Activated T-helper 2 cell treated with anti-CD3 and anti-CD28 coated beads, Interferon-gamma antibody, Interleukin-2, Interleukin-4, amounts not matched to agents 10 μg/mL and 5 μg/mL and 100 μg/mL, durations not matched to agents 14 hours and 24 hours and 36 hours (primary cell): Measurements from ENCODE around the gene ZNF22. TPM values are rescaled to one million over a fixed set of nuclear protein-coding genes. Genes with fewer than 3 reads are reported as not detected.

Experiments used
- DNase-seq: peaks from one replicate; pipeline ENCODE4 v3.0.0; 2021; ENCODE audit warnings: low spot score
- H3K27ac Mint-ChIP-seq: one replicate; pipeline ENCODE4 v1.8.0; 2021; ENCODE audit warnings: mixed read lengths
- H3K27me3 Mint-ChIP-seq: one replicate; pipeline ENCODE4 v1.8.0; 2021; ENCODE audit warnings: low read depth, mixed read lengths
- H3K36me3 Mint-ChIP-seq: one replicate; pipeline ENCODE4 v1.8.0; 2021; ENCODE audit warnings: low read depth, mixed read lengths
- H3K4me1 Mint-ChIP-seq: one replicate; pipeline ENCODE4 v1.8.0; 2021; ENCODE audit warnings: low read depth, mixed read lengths
- H3K4me3 Mint-ChIP-seq: one replicate; pipeline ENCODE4 v1.8.0; 2021; ENCODE audit warnings: low read depth, mild to moderate bottlenecking, moderate library complexity, mixed read lengths
- H3K9me3 Mint-ChIP-seq: one replicate; pipeline ENCODE4 v1.8.0; 2021; ENCODE audit warnings: mixed read lengths
- intact Hi-C: fragments of 100-400 bp; cut with micrococcal nuclease; formaldehyde crosslinking; loops from one replicate; pipeline ENCODE4 v1.15.1; 2023
- total RNA-seq: library from RNA; stranded (reverse); gene quantifications from 2 replicates; pipeline ENCODE4 v1.2.3, GENCODE V29; 2022

The ZNF22 gene
- total RNA-seq, 1 donor from 2014 or later, result 25.6 TPM

GRCh38 chr10:44983066-44983894, 17.4 kb upstream of the ZNF22 start:
- H3K27ac Mint-ChIP-seq, result no peak overlapping the region
- no peak for DNase-seq
- H3K27me3 Mint-ChIP-seq, result peaks cover 7% of the 10 kb centered on the region
- no peaks in the 10 kb centered on the region for H3K9me3 Mint-ChIP-seq
- intact Hi-C loops, result no loop called here
- H3K4me1 Mint-ChIP-seq, result peaks cover 20% of the 10 kb centered on the region
- no peaks in the 10 kb centered on the region for H3K36me3 Mint-ChIP-seq
- no peak overlapping the region for H3K4me3 Mint-ChIP-seq

GRCh38 chr10:44983895-44984278, 16.8 kb upstream of the ZNF22 start:
- no peak overlapping the region for H3K27ac Mint-ChIP-seq

GRCh38 chr10:44984671-44985101, 16.0 kb upstream of the ZNF22 start:
- Mint-ChIP-seq H3K27me3 (peaks cover 12% of the 10 kb centered on the region), H3K4me1 (peaks cover 15% of the 10 kb centered on the region), H3K4me3 (no peak overlapping the region), H3K9me3 (no peaks in the 10 kb centered on the region), H3K36me3 (no peaks in the 10 kb centered on the region), H3K27ac (no peak overlapping the region)
- intact Hi-C loops, result no loop called here
- no peak for DNase-seq

More at GRCh38 chr10:44983895-44984278, 16.8 kb upstream of the ZNF22 start:
- intact Hi-C loops, result no loop called here
- H3K36me3 Mint-ChIP-seq, result no peaks in the 10 kb centered on the region
- no peaks in the 10 kb centered on the region for H3K9me3 Mint-ChIP-seq
- DNase-seq, result no peak
- no peak overlapping the region for H3K4me3 Mint-ChIP-seq
- H3K4me1 Mint-ChIP-seq, result peaks cover 15% of the 10 kb centered on the region
- H3K27me3 Mint-ChIP-seq, result peaks cover 9% of the 10 kb centered on the region

- H3K27me3 Mint-ChIP-seq, result peaks cover 16% of the 10 kb centered on the region
- no peaks in the 10 kb centered on the region for H3K9me3 Mint-ChIP-seq
- no peak overlapping the region for H3K27ac Mint-ChIP-seq
- intact Hi-C loops, result no loop called here
- H3K36me3 Mint-ChIP-seq, result no peaks in the 10 kb centered on the region
- peaks cover 15% of the 10 kb centered on the region for H3K4me1 Mint-ChIP-seq
- H3K4me3 Mint-ChIP-seq, result no peak overlapping the region
- DNase-seq, result no peak
These were observed 15.5 kb upstream of the ZNF22 start for GRCh38 chr10:44985175-44985681.

- H3K36me3 Mint-ChIP-seq, result no peaks in the 10 kb centered on the region
- intact Hi-C loops, result no loop called here
These were observed 14.5 kb upstream of the ZNF22 start for GRCh38 chr10:44986179-44986578.

GRCh38 chr10:44986670-44987069, 14.1 kb upstream of the ZNF22 start:
- DNase-seq, result no peak
- Mint-ChIP-seq H3K27me3 (peaks cover 19% of the 10 kb centered on the region), H3K4me1 (peaks cover 3% of the 10 kb centered on the region), H3K4me3 (no peak overlapping the region), H3K36me3 (no peaks in the 10 kb centered on the region), H3K9me3 (no peaks in the 10 kb centered on the region), H3K27ac (no peak overlapping the region)
- intact Hi-C loops, result no loop called here

More at GRCh38 chr10:44986179-44986578, 14.5 kb upstream of the ZNF22 start:
- H3K4me1 Mint-ChIP-seq, result peaks cover 8% of the 10 kb centered on the region
- no peak overlapping the region for H3K27ac Mint-ChIP-seq
- no peaks in the 10 kb centered on the region for H3K9me3 Mint-ChIP-seq
- no peak overlapping the region for H3K4me3 Mint-ChIP-seq
- no peak for DNase-seq
- peaks cover 19% of the 10 kb centered on the region for H3K27me3 Mint-ChIP-seq

- H3K27ac Mint-ChIP-seq, result no peak overlapping the region
- no peaks in the 10 kb centered on the region for H3K36me3 Mint-ChIP-seq
- peaks cover 19% of the 10 kb centered on the region for H3K27me3 Mint-ChIP-seq
- H3K4me1 Mint-ChIP-seq, result peaks cover 2% of the 10 kb centered on the region
- intact Hi-C loops, result no loop called here
- DNase-seq, result no peak
- H3K9me3 Mint-ChIP-seq, result no peaks in the 10 kb centered on the region
- no peak overlapping the region for H3K4me3 Mint-ChIP-seq
These were observed 11.7 kb upstream of the ZNF22 start for GRCh38 chr10:44988957-44989585.

- Mint-ChIP-seq H3K27ac (no peak overlapping the region), H3K36me3 (no peaks in the 10 kb centered on the region), H3K27me3 (peaks cover 19% of the 10 kb centered on the region), H3K9me3 (no peaks in the 10 kb centered on the region), H3K4me3 (no peak overlapping the region), H3K4me1 (peaks cover 4% of the 10 kb centered on the region)
- intact Hi-C loops, result no loop called here
- DNase-seq, result no peak
These were observed 11.0 kb upstream of the ZNF22 start for GRCh38 chr10:44989597-44990301.

- H3K4me1 Mint-ChIP-seq, result peaks cover 7% of the 10 kb centered on the region
- DNase-seq, result no peak
- H3K27me3 Mint-ChIP-seq, result peaks cover 19% of the 10 kb centered on the region
- H3K36me3 Mint-ChIP-seq, result no peaks in the 10 kb centered on the region
- no peaks in the 10 kb centered on the region for H3K9me3 Mint-ChIP-seq
- no peak overlapping the region for H3K27ac Mint-ChIP-seq
- H3K4me3 Mint-ChIP-seq, result no peak overlapping the region
- intact Hi-C loops, result no loop called here
These were observed 10.4 kb upstream of the ZNF22 start for GRCh38 chr10:44990302-44990655.

- no peak for DNase-seq
- peaks cover 15% of the 10 kb centered on the region for H3K27me3 Mint-ChIP-seq
- H3K4me1 Mint-ChIP-seq, result peaks cover 14% of the 10 kb centered on the region
- H3K4me3 Mint-ChIP-seq, result no peak overlapping the region
- H3K9me3 Mint-ChIP-seq, result no peaks in the 10 kb centered on the region
- intact Hi-C loops, result no loop called here
- H3K36me3 Mint-ChIP-seq, result no peaks in the 10 kb centered on the region
- H3K27ac Mint-ChIP-seq, result no peak overlapping the region
These were observed 9.8 kb upstream of the ZNF22 start for GRCh38 chr10:44990965-44991364.

- H3K27ac Mint-ChIP-seq, result no peak overlapping the region
- no peak overlapping the region for H3K4me3 Mint-ChIP-seq
- H3K27me3 Mint-ChIP-seq, result peaks cover 15% of the 10 kb centered on the region
- DNase-seq, result no peak
- peaks cover 19% of the 10 kb centered on the region for H3K4me1 Mint-ChIP-seq
- no peaks in the 10 kb centered on the region for H3K9me3 Mint-ChIP-seq
- intact Hi-C loops, result no loop called here
- H3K36me3 Mint-ChIP-seq, result no peaks in the 10 kb centered on the region
These were observed 9.2 kb upstream of the ZNF22 start for GRCh38 chr10:44991571-44991970.

- Mint-ChIP-seq H3K27ac (no peak overlapping the region), H3K36me3 (no peaks in the 10 kb centered on the region), H3K4me1 (peaks cover 20% of the 10 kb centered on the region), H3K4me3 (no peak overlapping the region), H3K9me3 (no peaks in the 10 kb centered on the region), H3K27me3 (peaks cover 15% of the 10 kb centered on the region)
- no peak for DNase-seq
- intact Hi-C loops, result no loop called here
These were observed 8.5 kb upstream of the ZNF22 start for GRCh38 chr10:44992070-44992731.
